Activated T-helper 1 cell treated with Interleukin-2 at 50 U/mL for 16 hours (primary cell): ENCODE data around the gene SRRM1.
"Not testable (repeated sequence)": the region's sequence is repeated elsewhere in the genome, so short reads cannot be mapped to it uniquely, and the experiment has no call there.

Source experiments
- DNase-seq: peaks from one replicate; pipeline ENCODE4 v3.0.0-alpha.2; 2020; ENCODE audit warnings: low read depth

SRRM1 gene

GRCh38 chr1:24717887-24718650 is 75.0 kb downstream of the SRRM1 start:
- DNase-seq: no peak

- no peak for DNase-seq
Measured at GRCh38 chr1:24720152-24720551, 77.0 kb downstream of the SRRM1 start.

DNA sequence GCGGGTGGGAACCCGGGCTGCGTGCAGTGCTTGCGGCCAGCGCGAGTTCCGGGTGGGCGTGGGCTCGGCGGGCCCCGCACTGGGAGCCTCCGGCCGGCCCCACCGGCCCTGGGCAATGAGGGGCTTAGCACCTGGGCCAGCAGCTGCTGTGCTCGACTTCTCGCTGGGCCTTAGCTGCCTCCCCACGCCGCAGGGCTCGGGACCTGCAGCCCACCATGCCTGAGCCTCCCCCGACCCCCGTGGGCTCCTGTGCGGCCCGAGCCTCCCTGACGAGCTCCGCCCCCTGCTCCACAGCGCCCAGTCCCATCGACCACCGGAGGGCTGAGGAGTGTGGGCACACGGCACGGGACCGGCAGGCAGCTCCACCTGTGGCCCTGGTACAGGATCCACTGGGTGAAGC is 78.4 kb downstream of the SRRM1 start:
- DNase-seq: no peak

GRCh38 chr1:24722073-24723035 is 79.3 kb downstream of the SRRM1 start:
- DNase-seq: not testable (repeated sequence)
